Ecto neural progenitor cell (in vitro differentiated cells): Measurements from ENCODE around the gene ZNF683.
A peak's percentile ranks its signal among the peaks of the same experiment; 100 is the strongest.
"Not testable (repeated sequence)": the region's sequence is repeated elsewhere in the genome, so short reads cannot be mapped to it uniquely, and the experiment has no call there.

ENCODE experiments used
- DNase-seq: peaks from one replicate; pipeline ENCODE4 v3.0.0-alpha.2; 2018; ENCODE audit warnings: low spot score

The ZNF683 gene

DNA sequence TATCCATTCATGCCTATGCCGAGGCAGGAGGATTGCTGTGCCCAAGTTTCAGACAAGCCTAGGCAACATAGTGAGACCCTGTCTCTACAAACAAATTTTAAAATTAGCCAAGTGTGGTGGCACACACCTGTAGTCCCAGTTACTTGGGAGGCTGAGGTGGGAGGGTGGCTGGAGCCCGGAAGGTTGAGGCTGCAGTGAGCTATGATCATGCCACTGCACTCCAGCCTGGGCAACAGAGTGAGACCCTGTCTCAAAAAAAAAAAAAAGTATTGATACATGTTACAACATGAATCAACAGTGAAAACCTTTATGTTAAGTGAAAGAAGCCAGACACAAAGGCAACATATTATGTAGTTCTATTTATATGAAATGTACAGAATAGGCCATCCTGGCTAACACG is 12.5 kb upstream of the ZNF683 start:
- DNase-seq: not testable (repeated sequence)

DNA sequence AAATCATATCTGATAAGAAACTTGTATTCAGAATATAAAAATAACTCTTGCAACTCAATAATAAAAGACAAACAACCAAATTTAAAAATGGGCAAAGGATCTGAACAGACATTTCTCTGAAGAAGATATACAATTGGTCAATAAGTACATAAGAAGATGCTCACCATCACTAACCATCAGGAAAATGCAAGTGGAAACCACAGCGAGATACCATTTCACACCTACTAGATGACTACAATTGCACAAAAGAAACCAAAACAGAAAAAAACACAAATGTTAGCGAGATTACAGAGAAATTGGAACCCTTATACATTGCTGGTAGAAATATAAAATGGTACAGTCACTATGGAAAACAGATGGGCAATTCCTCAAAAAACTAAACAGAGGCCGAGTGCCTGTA is 11.5 kb upstream of the ZNF683 start:
- DNase-seq: no peak

DNA sequence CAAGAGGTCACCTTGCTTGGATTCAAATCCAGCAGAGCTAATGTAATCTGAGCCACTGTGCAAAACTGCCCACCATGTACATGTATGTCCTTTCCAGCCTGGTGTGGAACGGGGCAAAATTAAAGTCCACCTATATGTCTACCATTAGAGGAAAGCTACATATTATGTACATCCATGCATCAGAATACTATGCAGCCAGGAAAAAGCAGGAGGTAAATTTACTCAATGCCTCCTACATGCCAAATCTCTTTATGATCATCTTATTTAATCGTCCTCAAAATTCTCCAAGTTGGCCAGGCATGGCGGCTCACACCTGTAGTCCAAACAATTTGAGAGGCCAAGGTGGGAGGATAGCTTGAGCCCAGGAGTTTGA is 6.3 kb upstream of the ZNF683 start:
- no peak for DNase-seq

DNA sequence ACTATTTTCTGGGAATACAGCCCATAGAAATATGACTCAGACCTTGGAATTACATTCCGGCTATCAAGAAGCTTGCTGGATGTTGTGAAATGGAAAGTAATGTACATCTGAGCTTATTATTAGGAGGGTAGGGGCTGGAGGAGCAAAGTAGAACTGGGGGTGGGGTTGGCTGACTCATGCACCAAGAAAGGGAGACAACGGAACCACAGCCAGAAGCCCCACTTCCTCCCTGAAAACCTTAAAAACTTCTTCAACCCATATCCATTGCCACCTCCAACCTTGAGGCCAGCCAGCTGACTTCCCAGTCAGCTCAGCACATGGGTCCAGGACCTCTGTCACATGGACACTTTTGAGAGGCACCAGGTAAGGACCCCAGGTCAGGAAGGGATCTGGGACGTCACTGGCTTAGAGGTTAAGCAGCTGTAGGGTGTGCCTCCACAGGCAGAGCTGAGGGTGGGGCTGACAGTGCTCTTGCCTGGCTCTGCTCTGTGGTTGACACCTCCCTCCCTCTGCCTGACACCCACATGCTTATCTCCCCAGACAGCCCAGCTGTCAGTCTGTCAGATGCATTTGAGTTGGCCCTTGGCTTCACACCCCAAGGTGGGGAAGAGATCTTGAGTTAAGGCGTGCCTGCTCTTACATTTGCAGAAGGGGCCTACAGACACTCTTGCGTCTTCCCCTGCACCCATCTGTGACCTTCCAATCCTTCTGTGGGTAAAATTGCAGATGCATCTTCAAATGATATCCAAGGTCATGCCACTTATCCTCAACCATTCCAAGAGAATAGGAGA is 5.7 kb upstream of the ZNF683 start:
- DNase-seq: no peak

DNA sequence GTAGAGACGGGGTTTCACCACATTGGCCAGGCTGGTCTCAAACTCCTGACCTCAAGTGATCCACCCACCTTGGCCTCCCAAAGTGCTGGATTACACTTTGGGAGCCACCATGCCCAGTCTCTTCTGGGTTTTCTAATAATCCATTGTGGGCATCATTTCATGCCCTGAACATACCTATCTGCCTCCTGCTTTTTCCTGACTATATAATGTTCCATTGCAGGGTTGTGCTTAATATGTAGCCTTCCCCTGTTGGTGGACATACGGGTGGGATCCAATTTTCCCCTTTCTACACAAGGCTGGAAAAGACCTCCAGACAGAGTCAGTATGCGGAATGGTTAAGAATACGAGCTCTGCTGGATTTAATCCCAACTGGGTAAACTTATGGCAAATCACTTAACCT is 3.5 kb upstream of the ZNF683 start:
- no peak for DNase-seq

DNA sequence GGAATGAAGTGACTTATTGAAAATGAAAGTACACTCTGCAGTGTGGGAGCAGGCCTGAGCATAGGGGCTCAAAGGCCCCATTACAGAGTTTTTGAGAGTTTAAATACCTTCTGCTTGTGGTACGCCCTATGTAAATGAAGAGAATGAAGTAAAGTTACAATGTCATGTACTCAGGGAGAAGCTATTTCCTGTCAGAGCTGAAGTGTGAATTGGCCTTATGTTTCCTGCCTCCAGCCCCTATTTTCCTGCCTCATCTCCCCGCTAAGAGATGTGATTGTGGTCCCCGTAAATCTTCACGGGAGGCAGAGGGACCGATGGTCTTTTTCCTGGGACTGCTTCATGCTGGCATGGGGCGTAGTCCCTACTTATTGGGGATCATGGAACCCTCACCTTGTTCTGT is 2.5 kb upstream of the ZNF683 start:
- DNase-seq: no peak

DNA sequence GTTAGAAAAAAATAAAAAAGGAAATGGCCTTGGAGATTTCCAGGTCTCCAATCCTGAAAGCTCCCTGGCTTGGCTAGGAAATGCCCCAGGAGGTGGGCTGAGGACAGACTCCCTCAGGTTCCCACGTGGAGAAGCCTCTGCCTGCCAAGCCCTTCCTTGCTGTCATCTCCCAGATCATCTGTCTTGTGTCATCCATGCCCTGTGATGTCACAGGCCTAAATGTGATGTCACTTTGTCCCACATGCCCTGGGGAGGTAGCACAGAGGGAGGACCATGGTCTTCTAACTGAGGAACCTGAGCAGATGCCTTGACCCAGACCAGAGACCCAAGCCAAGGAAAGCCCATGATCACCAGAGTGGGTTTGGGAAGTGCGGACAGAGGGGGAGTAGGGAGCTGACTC is 1.8 kb upstream of the ZNF683 start:
- DNase-seq: not testable (repeated sequence)

DNA sequence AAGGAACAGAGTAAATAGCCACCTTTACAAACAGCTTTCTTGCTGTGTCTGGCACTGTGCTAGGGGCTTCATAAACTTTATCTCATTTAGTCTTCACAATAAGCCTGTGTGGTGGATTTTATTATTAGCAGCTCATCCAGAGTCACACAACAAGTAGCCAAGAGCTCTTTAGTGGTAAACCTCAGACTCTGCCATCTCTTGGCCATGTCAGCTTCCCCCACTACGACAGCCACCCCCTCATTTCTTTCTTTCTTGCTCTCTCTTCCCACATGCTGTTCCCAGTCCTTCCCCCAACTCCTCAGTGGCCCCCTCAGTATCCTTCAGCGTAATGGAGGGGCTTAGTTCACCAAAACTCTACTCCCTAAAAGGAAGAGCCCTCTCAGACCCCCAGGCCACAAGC is 1.2 kb upstream of the ZNF683 start:
- no peak for DNase-seq

DNA sequence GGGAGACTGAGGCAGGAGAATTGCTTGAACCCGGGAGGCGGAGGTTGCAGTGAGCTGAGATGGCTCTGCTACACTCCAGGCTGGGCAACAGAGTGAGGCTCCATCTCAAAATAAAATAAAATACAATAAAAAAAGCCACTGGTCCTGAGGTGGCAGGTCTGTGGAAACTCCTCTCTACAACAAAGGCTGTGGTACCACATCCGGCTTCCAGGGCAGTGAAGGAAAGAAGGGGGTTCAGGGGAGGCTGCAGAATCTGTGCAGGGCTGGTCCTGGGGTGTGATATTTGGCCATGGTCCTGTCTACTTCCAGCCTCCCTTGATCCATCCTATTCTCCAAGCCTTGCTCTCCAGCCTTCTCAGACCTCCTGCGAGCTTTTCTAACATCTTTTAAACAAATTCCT is 731 bp upstream of the ZNF683 start:
- no peak for DNase-seq

DNA sequence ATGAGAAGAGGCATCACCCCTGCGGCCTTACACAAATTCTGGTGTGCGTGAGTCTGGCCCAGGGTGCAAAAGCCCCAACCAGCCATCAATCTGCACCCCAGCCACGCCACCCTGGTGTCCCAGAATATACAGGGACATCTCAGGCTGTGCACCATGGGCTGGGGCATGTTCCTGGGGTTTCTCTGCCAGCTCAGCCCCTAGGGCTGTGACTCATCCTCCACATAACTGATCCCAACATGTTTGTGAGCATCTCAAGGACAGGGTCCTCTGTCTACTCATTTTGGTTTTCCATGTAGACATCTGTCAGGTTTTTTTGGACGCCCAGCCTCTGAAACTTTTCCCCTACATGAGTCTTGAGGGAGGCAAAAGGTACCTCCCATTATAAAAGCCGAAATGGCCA is 511 bp downstream of the ZNF683 start:
- no peak for DNase-seq

DNA sequence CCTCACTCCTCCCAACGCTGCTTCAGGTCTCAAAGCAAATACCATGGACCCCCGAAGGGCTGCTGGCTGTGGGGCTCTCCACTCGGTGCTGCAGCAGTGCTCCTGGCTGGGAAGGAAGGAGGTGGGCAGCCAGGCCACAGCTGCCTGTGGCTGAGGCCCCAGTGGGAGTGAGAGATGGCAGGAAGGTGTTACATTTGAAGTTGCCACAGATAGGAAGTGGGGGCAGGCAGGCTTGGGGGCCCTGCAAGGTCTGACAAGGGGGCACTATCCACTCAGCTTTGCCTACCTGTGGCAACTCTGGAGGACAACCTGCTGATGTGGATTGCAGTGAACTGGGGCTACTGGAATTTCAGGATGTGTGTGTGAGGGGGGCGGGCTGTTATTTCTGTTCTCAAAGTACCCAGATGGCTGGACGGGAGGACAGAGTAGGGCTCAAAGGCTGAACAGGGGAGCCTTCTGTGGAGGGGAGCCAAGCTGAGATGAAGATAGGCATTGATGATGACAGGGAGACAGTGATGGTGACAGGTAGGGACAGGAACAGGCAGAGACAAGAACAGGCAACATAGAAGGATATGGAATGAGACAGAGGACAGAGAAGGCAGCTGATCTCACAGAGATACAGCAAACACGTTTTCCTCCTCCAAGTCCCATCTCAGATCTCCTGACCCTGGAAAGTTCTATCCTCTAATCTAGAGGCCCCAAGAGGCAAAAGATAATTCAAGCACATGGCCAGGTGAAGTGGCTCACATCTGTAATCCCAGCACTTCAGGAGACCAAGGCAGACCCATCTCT is 1.8 kb downstream of the ZNF683 start:
- DNase-seq: no peak

DNA sequence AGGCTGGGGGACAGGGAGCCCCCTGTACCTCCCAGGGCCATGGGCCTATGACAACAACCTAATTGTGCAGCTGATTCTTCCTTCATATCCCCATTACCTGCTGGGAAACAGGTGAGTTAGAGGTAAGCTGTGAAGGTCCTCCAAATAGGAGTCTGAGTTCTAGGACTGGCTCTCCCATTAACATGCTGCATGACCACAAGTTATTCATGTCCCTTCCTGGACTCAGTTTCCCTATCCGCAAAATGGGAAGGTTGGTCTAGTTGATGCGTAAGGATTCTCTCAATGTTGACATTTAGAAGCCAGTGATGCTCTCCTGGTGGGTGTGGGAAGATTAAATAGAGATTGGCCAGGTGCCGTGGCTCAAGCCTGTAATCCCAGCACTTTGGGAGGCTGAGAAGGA is 4.1 kb downstream of the ZNF683 start:
- DNase-seq: no peak

DNA sequence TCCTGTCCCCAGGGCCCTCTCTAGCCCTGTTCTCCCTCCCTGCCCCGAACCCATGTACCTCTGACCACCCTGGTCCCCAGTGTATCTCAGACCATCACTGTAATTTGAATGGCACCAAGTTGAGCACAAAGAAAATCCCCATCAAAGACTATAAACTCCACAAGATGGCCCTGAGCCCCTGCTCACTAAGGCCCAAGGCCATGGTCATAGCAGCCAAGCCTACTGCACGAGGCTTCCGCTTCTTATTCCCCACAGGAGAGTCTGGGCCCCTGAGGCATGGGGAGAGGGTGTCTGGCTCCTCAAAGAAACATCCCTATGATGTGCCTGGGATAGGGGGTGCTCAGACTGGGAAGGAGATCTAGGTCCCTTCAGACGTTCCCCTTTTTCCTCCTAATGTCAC is 4.5 kb downstream of the ZNF683 start:
- no peak for DNase-seq

DNA sequence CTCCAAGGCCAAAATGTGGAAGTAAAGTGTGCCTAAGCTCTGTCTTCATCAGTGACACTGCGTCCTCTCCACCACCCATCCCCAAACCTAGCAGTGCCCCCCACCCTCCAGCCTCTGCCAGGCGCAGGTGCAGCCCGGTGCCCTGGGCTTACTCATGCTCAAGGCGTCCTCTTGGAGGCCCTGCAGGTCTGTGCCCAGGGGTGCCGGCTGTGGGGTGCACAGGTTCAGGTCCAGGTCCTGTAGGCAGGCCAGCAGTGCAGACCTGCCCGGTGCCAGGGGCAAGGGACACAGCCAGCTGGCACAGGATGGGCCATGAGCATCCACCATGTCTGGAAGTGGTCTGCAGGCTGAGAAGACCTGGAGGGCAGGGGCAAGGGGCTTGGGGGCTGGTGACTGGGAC is 5.1 kb downstream of the ZNF683 start:
- no peak for DNase-seq

DNA sequence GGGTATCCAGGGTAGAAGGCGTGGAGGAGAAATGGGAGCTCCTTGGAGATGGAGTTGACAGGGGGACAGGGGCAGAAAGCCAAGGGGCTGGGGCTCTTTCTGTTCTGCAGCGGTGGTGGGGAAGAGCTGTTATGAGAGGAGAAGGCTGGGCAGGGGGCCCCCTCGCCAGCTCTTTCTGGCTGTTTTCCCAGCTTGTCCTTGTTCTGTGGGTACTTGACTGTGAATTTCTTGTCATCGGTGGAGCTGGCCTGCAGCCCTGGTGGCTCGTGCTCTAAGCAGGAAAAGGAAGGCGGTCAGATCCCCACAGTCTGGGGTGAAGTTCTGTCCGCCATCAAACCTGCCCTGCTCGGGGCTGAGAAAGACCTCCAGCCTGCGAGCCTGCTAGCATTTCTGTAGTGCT is 7.6 kb downstream of the ZNF683 start:
- no peak for DNase-seq

DNA sequence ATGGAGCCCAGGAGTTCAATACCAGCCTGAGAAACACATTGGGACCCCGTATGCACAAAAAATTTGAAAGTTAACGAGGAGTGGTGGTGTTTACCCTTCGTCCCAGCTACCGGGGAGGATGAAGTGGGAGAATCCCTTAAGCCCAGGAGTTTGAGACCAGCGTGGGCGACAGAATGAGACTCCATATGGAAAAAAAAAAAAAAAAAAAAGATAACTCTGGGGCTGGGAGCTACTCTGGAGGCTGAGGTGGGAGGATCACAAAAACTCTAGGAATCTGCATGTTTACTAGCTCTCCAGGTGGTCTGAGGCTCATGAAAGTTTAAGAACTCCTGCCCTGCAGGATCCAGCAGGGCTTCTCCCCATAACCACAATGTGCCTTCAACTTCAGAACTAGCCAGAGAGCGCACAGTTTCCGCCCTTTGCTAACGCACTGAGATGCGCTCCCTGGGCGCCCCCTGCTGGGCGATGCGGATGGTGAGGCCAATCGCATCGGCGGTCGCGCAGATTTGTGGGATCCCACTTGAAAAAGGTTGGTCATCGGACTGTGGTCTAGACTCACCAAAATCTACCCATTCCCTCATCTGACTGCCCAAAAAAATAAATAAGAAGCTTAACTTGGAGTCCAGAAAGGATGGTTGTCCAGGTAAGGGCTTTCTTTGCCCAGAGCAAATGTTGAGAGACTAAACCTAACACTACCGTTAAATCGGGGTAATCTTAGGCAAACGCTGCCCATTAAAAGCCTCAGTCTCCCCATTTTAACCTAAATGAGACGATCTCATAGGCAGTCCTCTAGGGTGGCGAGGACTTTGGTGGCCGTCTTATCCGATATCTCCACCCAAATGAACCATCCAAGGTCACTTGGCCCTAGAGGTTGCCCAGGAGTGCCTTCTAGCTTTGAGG is 8.8 kb downstream of the ZNF683 start:
- DNase-seq: peak; percentile 90

DNA sequence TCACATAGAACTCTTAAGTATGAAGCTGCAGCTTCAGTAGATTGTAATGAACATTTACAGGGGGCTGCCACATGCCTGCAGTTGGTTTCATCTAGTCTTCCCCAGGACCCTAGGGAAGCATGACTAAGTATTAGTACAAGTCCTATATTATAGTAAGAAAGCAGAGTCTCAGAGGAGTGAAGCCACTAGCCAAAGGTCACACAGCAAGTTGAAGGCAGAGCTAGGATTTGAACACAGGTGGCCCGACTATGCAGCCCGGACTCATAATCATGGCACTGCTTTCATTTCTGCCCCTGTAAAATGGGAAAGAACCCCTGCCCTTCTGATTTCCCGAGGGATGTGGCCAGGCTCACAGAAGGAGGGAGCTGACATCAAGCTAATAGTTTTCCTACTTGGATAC is 10.2 kb downstream of the ZNF683 start:
- no peak for DNase-seq

DNA sequence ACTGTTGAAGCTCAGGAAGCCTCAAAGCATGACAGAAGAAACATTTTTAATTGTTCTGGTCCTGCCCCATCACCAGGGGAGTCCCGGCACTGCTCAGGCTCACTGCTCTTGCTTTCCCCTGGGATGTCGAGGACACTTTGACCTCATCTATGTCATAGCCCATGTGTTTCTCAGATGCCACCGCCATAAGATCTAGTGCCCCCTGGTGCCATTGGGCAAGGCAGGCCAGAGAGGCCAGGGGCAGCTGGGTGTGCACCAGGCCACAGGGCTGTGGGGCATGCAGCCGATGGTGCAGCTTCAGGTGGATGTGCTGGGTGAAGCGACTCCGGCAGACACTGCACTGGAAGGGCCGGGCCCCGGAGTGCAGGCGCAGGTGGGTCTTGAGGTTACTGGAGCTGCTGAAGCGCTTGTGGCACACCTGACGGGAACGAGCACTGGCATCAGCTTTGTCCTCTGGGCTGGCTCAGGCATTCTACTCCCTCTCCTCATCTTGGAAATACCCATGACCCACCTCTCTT is 10.9 kb downstream of the ZNF683 start:
- no peak for DNase-seq

DNA sequence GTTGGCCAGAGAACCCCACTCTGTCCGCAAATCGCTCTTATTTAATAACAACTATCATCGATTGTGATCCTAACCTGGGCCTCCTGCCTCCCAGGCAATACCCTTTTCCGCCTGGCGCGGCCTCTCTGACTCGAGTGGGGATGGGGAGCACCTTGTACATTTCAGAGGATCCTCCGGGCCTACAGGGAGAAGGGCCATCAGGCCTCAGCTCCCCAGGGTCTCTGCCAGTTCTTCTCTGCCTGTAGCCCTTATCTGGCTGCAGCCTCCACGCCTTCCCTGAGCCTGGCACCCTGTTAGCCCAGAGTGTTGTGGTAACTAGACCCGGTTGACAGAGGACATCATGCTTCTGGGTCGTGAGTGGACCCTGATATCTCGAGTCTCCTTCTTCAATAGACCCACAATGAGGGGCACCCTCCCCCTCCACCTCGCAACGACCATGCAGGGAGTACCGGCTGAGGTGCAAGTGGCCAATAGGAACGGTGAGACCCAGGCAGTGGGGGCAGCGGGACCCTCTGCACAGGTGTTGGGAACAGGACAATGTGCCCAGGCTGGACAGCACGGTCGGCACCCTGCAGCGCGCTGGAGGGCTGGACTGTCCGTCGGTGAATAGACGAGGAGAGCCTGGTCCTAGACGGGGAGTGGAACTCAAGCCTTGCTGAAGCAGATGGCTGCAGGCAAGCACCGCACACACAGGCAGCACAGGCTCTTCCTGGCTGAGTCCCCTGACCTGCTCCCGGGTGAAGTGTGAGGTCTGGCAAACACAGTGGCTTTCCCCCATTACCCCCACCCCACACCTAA is 11.5 kb downstream of the ZNF683 start:
- DNase-seq: no peak

DNA sequence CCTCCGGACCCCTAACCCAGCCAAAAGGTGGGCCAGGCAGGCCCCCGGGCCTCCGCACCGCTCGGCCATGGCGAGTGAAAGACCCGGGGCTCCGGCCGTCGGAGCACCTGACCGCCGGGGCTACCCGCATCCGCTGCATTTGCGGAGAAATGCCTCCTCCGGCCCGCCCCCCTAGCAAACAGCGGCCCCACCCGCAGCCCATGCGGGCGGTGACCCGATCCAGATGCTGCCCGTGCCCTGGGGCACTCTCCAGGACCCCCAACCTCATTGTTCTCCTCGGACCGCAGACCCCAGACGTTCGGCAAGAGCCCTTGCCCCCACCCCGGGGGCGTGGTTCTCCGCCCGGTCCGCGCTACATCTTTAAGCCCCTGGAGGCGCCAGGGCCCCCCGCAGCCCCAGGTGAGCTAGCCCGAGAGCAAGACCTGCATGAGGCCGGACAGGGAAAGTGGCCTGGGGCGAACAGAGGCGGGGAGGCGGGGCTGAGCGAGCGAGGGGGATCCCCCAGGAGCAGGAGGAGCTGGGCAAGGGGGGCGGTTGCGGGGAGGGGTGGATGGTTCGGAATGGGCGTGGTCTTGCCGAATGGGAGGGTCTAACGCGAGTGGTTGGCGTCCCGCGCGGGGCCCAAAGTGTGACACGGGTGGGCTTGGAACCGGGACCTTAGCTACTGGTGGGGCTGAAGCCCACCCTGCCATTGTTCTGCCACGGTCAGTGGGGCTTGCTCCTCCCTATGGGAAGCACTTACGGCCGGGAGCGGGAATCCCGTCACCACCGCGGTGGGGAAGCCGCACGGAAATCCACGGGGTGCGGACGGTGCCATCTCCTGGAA is 12.4 kb downstream of the ZNF683 start:
- DNase-seq: peak; percentile 80
